HG03066 (cell line): Measurements from ENCODE around the gene DENND2D.
"Not testable (repeated sequence)": the region's sequence is repeated elsewhere in the genome, so short reads cannot be mapped to it uniquely, and the experiment has no call there.

ENCODE experiments used
- ATAC-seq: cut with Tn5 transposase; IDR thresholded peaks from one replicate; pipeline ENCODE4 v1.9.1; 2021; ENCODE audit warnings: low read depth; ENCODE audit not compliant: unreplicated experiment

Gene DENND2D

DNA sequence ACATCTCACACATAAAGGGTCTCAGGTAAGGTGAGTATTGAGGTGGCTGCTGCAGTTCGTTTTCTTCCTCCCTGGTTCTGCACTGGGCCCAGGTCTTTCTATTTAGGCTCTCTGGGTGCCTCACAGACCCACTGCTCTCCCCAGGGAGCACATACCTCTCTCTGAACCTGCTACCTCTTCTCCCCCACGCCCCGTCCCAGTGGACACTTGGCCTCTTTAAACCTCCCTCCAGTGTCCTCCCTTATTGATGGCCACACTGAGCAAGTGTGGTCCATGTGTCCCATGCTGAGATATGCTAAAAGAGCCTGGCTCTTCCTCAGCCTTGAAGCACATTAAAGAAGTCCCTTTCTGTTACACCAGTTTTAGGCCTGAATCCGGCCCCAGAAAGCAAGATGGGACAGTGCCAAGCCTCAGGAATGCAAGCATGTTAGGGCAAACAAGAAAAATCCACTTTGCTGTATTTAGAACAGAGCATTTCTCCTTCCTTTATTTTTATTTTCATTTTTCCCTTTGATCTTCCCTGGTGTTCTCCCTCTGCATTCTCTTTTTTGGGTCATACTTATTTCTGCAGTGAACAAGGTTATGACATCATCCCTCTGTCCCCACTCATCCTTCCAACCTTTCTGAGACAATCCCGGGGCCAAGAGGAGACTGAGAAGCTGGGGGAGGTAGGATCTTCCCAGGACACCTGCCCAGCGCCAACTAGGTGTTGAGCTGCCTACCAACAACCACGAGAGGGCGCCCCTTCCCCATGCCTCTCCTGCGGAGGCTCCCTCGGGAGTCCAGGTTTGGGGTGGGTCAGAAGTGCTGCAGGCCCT, 22.1 kb upstream of the DENND2D start:
- ATAC-seq: no peak

DNA sequence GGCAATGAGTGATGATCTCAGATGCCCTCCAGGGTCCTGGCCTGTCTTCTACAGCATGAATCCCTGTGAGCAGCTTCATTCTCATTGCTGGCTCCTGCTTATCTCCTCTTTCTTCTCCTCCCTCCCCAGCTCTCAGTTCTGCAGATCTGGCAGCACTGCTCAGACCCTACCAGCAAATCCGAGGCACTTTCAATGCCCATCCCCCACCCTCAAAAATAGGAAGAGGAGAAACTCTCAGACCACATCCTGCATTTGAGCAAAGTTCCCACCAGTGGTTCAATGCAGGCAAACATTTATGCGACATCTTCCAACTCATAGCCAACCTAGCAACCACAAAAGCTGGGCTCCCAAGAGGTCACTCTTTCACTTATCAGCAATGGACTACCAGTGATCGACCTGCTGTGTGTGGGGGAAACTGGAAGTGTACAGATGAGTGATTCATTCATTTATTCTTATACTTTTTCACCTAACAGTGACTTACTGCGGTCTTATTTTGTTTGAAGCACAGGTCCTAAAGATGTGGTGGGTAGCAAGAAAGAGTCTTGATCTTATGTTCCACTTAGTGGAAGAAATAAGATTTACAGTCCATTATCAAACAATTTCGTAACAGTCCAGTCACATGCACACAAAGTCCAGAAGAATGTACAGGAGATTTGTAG, 21.3 kb upstream of the DENND2D start:
- ATAC-seq: peak; percentile 57

GRCh38 chr1:111221276-111221632, 20.8 kb upstream of the DENND2D start:
- ATAC-seq: no peak

DNA sequence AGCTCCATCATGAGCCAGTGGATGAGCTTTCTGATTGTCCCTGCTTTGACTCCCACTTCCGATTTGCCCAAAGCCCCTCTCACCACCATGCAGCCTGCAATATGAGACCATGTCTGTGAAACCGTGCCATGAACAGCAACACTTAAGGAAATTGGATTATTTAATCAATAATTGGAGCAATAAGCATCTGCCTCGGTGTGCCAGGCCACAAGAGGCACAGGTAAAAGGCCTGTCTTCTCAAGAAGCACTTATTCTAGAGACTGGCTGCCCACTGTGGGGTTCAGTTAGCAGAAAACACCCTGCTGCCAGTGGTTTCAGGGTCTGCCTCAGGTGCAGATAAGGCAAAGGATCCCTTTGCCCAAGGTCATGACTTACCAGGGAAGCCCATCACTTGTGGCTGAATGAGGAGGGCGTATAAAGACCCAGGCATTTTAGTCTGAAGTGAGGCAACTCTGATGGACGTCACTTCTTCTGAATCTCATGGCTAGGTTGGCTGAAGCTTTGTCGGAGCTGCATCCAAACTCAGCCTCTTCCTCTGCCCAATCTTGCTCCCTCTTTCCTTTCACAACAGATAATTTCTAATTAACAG, 19.9 kb upstream of the DENND2D start:
- ATAC-seq: no peak

DNA sequence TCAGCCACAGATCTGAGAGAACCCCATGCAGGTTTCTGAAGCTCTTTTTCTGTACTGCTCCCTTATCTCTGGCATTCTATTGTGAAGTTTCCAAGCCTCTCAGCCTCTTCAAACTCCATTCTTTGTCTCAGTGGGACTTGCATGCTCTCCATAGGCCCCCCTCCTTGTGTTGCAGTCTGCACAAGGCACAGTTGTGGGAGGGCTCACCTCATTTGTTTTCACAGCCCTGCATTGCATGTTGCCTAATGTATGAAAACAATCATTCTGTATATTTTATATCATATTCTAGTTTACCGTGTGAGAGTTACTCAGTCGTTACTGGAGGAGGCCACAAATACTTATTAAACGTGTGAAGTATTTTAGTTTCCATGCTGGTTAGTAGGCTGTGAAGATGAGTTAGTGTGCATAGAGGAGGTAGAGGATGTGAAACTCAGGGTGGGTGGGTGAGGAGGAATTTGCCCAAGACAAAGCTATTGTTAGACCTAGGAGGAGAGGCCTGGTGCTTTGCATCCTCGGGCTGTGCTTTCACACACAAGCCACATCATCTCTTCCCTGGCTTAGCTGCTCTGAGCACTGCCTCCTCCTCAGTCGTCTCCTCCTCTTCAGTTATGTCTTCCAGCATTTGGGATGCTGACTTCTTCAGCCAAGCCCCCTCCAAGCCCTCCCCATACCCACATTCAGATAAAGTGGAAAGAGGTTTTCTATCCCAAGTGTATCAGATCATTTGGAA, 19.3 kb upstream of the DENND2D start:
- peak; percentile 31 for ATAC-seq

DNA sequence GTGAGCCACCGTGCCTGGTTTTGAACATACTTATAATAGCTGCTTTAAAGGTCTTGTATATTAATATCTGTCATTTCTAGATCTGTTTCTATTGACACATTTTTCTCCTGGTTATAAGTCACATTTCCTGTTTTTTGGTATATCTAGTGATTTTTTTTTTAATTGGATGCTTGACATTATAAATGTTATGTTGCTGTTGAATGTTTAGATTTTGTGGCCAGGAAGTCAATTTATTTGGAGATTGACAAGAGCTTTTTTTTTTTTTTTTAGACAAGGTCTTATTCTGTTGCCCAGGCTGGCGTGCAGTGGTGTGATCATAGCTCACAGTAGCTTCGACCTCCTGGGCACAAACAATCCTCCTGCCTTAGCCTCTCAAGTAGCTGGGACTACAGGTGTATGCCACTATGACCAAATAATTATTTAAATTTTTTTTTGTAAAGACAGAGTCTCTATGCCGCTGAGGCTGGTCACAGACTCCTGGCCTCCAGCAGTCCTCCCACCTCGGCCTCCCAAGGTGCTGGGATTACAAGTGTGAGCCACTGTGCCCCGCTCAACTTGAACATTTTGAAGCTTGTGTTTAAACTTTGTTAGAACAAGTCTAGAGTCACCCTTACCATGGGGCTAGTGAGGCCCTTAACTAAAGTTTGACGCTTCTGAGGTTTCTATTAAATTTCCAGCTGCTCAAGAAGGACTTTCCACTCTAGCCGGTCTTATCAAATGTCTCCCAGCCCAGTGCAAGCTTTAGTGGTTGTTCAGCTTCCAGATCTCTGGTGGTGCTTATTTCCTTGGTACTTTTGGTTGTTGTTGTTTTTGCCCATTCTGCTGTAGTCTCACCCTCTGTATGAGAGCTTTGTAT, 18.5 kb upstream of the DENND2D start:
- no peak for ATAC-seq

- ATAC-seq: no peak
Measured at GRCh38 chr1:111217183-111217910, 16.9 kb upstream of the DENND2D start.

- no peak for ATAC-seq
Measured at GRCh38 chr1:111216751-111217150, 16.3 kb upstream of the DENND2D start.

GRCh38 chr1:111215285-111215684, 14.8 kb upstream of the DENND2D start:
- not testable (repeated sequence) for ATAC-seq

- ATAC-seq: no peak
Measured at GRCh38 chr1:111214884-111215283, 14.4 kb upstream of the DENND2D start.

DNA sequence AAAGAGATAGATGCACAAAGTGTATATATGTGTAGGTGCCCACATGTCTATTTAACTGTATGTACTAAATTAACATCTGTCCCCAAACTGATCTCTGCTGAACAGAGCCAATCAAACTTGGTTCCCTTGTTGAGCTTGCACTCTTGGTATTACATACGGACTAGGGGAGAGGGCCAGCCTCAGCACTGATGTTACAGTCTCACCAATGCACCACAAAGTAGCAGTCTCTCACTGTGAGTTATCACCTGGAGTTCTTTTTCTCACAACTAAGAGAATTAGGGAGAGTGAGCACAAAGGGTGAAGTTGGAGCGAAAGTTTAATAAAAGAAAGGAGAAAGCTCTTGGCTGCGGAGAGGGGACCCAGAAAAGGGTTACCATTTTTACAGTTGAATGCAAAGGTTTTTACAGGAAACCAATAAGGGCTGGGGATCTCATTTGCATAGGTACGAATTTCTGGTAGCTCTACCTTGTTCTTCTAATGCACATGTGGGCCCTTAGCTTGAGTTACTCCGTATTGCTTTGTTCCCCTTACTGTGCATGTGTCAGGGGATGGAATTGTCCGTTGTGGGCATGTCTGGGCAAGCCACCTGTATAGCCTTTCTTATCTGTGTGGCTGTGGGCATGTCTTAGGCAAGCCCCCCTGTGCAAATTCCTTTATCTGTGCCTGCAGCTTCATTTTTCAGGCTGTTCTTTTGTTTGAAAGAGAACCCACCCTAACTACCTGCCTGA, 13.8 kb upstream of the DENND2D start:
- ATAC-seq: no peak

- no peak for ATAC-seq
Measured at GRCh38 chr1:111213412-111213811, 13.0 kb upstream of the DENND2D start.

DNA sequence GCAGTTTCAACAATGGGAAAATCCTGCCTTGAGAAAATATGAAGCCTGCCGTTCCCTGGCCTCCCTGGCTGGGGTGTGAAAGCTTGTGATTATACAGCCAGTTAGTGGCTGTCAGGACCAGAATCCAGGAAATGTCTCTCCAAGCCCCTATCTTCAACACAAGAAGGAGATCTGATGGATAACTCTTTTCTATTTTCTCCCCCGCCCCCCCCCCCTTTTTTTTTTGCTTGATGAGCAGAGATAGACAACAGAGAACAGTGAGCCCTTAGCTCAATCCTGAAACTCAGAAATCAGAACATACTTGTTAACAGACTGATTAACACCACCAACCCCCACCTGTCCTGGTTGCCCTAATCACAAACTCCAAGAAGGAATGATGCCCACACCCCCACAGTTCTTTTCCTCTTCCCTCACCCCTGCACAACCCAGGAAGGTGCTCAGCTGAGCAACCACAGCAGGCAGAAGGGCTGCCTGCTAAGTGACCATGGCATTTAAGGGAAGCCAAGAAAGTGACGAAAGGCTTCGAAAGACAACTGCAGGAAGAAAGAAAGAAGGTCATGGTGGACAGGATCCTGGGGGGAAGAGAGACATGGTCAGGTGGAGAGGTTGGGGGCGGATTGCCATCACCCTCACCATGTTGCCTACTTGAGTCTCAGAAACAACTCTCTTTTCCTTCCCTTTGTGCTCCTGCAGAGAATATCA, 12.3 kb upstream of the DENND2D start:
- no peak for ATAC-seq

GRCh38 chr1:111211921-111212320, 11.5 kb upstream of the DENND2D start:
- ATAC-seq: no peak

DNA sequence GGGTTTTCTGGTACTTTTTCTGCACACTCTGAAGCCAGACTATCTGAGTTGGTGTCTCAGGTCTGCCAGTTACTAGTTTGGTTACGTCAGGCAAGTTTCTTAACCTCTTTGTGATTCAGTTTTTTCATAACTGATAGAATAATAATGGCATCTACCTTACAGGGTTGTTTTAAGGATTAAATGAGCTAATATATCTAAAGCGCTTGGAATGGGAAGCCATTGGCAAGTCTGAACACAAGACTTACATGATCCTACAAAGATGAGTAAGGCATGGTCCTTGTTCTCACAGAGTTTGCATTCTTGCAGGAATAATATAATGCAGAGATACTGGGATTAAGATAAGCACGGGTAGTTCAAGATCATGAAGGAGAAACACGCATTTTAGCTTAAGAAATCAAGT, 9.2 kb upstream of the DENND2D start:
- no peak for ATAC-seq

- no peak for ATAC-seq
Measured at GRCh38 chr1:111208921-111209320, 8.5 kb upstream of the DENND2D start.

DNA sequence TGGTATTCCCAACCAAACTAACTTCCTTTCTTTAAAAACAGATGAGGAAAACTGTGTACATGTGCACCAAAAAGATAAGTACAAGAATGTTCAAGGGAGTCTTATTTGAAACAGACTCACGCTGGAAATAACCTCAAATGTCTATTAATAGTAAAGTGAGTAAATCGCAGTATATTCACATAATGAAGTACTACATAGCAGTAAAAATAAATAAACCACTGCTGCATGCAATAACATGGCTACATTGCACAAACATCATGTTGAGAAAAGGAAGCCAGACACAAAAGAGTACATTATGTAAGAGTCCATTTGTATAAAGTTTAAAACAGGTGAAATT, 5.2 kb upstream of the DENND2D start:
- ATAC-seq: no peak

GRCh38 chr1:111204983-111205713, 4.7 kb upstream of the DENND2D start:
- ATAC-seq: no peak
